H9 (cell line): ENCODE data around the gene DPP10. TPM values are rescaled to one million over a fixed set of nuclear protein-coding genes. Genes with fewer than 3 reads are reported as not detected.

ENCODE experiments used
- DNase-seq: peaks from one replicate; pipeline ENCODE4 v3.0.0-alpha.2; 2017
- H2AFZ ChIP-seq: one replicate; pipeline ENCODE4 v1.6.1; 2013; ENCODE audit warnings: mild to moderate bottlenecking, low read length, control low read depth, moderate library complexity
- H2AK5ac ChIP-seq: 2 replicates; pipeline ENCODE4 v1.6.1; 2013; ENCODE audit warnings: low read length, control low read depth, mixed read lengths; ENCODE audit not compliant: insufficient read length
- H2BK120ac ChIP-seq: one replicate; pipeline ENCODE4 v1.6.1; 2013; ENCODE audit warnings: low read depth, mild to moderate bottlenecking, low read length, control low read depth, inconsistent platforms; ENCODE audit not compliant: poor library complexity, severe bottlenecking
- H2BK12ac ChIP-seq: 2 replicates; pipeline ENCODE4 v1.6.1; 2013; ENCODE audit warnings: low read length, control low read depth, mixed read lengths, low read depth; ENCODE audit not compliant: insufficient read length
- H2BK15ac ChIP-seq: 2 replicates; pipeline ENCODE4 v1.6.1; 2013; ENCODE audit warnings: low read depth, low read length, control low read depth
- H2BK20ac ChIP-seq: one replicate; pipeline ENCODE4 v1.6.1; 2013; ENCODE audit warnings: low read depth, mild to moderate bottlenecking, low read length, control low read depth, inconsistent platforms; ENCODE audit not compliant: poor library complexity, severe bottlenecking
- H2BK5ac ChIP-seq: 2 replicates; pipeline ENCODE4 v1.6.1; 2013; ENCODE audit warnings: low read length, control low read depth, mixed read lengths; ENCODE audit not compliant: insufficient read length
- H3K14ac ChIP-seq: 2 replicates; pipeline ENCODE4 v1.6.1; 2013; ENCODE audit warnings: low read length, control low read depth; ENCODE audit not compliant: insufficient read depth
- H3K18ac ChIP-seq: 2 replicates; pipeline ENCODE4 v1.6.1; 2013; ENCODE audit warnings: low read depth, mild to moderate bottlenecking, mixed read lengths, low read length, control low read depth; ENCODE audit not compliant: insufficient read length
- H3K23ac ChIP-seq: 2 replicates; pipeline ENCODE4 v1.6.1; 2013; ENCODE audit warnings: low read length, control low read depth, mixed read lengths, low read depth; ENCODE audit not compliant: insufficient read length
- H3K23me2 ChIP-seq: 2 replicates; pipeline ENCODE4 v1.6.1; 2013; ENCODE audit warnings: low read depth, mild to moderate bottlenecking, mixed read lengths, low read length, control low read depth; ENCODE audit not compliant: insufficient read length, poor library complexity, severe bottlenecking
- H3K27ac ChIP-seq: 2 replicates; pipeline ENCODE4 v1.5.1; 2013; ENCODE audit warnings: low read length, control low read depth, mixed read lengths, low read depth; ENCODE audit not compliant: insufficient read length
- H3K27me3 ChIP-seq: 2 replicates; pipeline ENCODE4 v1.6.1; 2013; ENCODE audit warnings: low read length, control low read depth, inconsistent platforms; ENCODE audit not compliant: insufficient read depth
- H3K4ac ChIP-seq: 2 replicates; pipeline ENCODE4 v1.6.1; 2013; ENCODE audit warnings: low read depth, mild to moderate bottlenecking, control low read depth, inconsistent platforms, low read length, moderate library complexity
- H3K4me1 ChIP-seq: 2 replicates; pipeline ENCODE4 v1.6.1; 2013; ENCODE audit warnings: low read length, control low read depth, inconsistent platforms; ENCODE audit not compliant: insufficient read depth
- H3K4me2 ChIP-seq: 2 replicates; pipeline ENCODE4 v1.6.1; 2013; ENCODE audit warnings: low read length, control low read depth, mixed read lengths; ENCODE audit not compliant: insufficient read length, insufficient read depth
- H3K56ac ChIP-seq: 2 replicates; pipeline ENCODE4 v1.6.1; 2013; ENCODE audit warnings: low read depth, mild to moderate bottlenecking, mixed read lengths, low read length, control low read depth; ENCODE audit not compliant: insufficient read length
- H3K79me1 ChIP-seq: 2 replicates; pipeline ENCODE4 v1.6.1; 2013; ENCODE audit warnings: low read depth, mild to moderate bottlenecking, moderate library complexity, low read length, control low read depth, inconsistent platforms; ENCODE audit not compliant: insufficient read depth, poor library complexity, severe bottlenecking
- H3K79me2 ChIP-seq: 2 replicates; pipeline ENCODE4 v1.6.1; 2013; ENCODE audit warnings: low read length, control low read depth, inconsistent platforms; ENCODE audit not compliant: insufficient read depth
- H3K9ac ChIP-seq: 2 replicates; pipeline ENCODE4 v1.6.1; 2013; ENCODE audit warnings: low read length, control low read depth, mixed read lengths; ENCODE audit not compliant: insufficient read length; ENCODE audit errors: extremely low read depth
- H3K9me3 ChIP-seq: one replicate; pipeline ENCODE4 v1.6.1; 2013; ENCODE audit warnings: low read depth, low read length, inconsistent platforms; ENCODE audit not compliant: control insufficient read depth
- H3T11ph ChIP-seq: one replicate; pipeline ENCODE4 v1.6.1; 2013; ENCODE audit warnings: mild to moderate bottlenecking, low read length, control low read depth, inconsistent platforms
- H4K20me1 ChIP-seq: one replicate; pipeline ENCODE4 v1.6.1; 2013; ENCODE audit not compliant: control insufficient read depth, insufficient read length, insufficient read depth
- H4K5ac ChIP-seq: 2 replicates; pipeline ENCODE4 v1.6.1; 2013; ENCODE audit warnings: low read depth, mild to moderate bottlenecking, mixed read lengths, low read length, control low read depth; ENCODE audit not compliant: insufficient read length
- H4K8ac ChIP-seq: replicated peaks from 2 replicates; pipeline ENCODE4 v1.6.1; 2013; ENCODE audit warnings: low read length, control low read depth, mixed read lengths, low read depth; ENCODE audit not compliant: insufficient read length
- H4K91ac ChIP-seq: 2 replicates; pipeline ENCODE4 v1.6.1; 2013; ENCODE audit warnings: low read depth, mild to moderate bottlenecking, moderate library complexity, mixed read lengths, low read length, control low read depth; ENCODE audit not compliant: insufficient read length
- H3K27ac Mint-ChIP-seq, 3 experiments: 2 replicates in 2 of 3; 3 replicates in 1 of 3; pipeline ENCODE4 v1.8.0; 2020 to 2021; ENCODE audit warnings: mixed read lengths in 3 of 3, mild to moderate bottlenecking in 1 of 3, moderate library complexity in 1 of 3
- H3K27me3 Mint-ChIP-seq: 2 replicates; pipeline ENCODE4 v1.8.0; 2021; ENCODE audit warnings: low read depth, mild to moderate bottlenecking, moderate library complexity, mixed read lengths
- H3K36me3 Mint-ChIP-seq, 3 experiments: 2 replicates in 2 of 3; 3 replicates in 1 of 3; pipeline ENCODE4 v1.8.0; 2020 to 2021; ENCODE audit warnings: low read depth in 3 of 3, mixed read lengths in 3 of 3; ENCODE audit not compliant: insufficient read depth in 1 of 3
- H3K4me1 Mint-ChIP-seq, 2 experiments: 2 replicates each; pipeline ENCODE4 v1.8.0; 2020; ENCODE audit warnings: mixed read lengths in 2 of 2
- H3K4me3 Mint-ChIP-seq, 2 experiments: 2 replicates in 1 of 2; 3 replicates in 1 of 2; pipeline ENCODE4 v1.8.0; 2020 to 2021; ENCODE audit warnings: mild to moderate bottlenecking in 2 of 2, mixed read lengths in 2 of 2, moderate library complexity in 1 of 2
- H3K9me3 Mint-ChIP-seq, 2 experiments: 2 replicates in 1 of 2; 3 replicates in 1 of 2; pipeline ENCODE4 v1.8.0; 2020; ENCODE audit warnings: mild to moderate bottlenecking in 2 of 2, mixed read lengths in 2 of 2, moderate library complexity in 1 of 2
- CTCF ChIP-seq: fragments of 200-600 bp; sonication (generic); conservative IDR thresholded peaks from 3 replicates; pipeline ENCODE4 v1.8.0; 2021; ENCODE audit warnings: antibody characterized with exemption, mild to moderate bottlenecking
- WGBS: extraction: QIAGEN DNeasy Blood & Tissue Kit; methylation state at CpG from one replicate; pipeline ENCODE4 v1.1.7; 2013; ENCODE audit warnings: missing lambda C conversion rate, low lambda C conversion rate, mixed read lengths; ENCODE audit not compliant: insufficient read length; ENCODE audit errors: extremely low coverage; 5-methylcytosine and 5-hydroxymethylcytosine counted together
- total RNA-seq: library from RNA; stranded (reverse); gene quantifications from 2 replicates; pipeline ENCODE4 v1.2.1, GENCODE V29; 2021

DPP10 gene
- total RNA-seq, 1 experiment from 2014 or later: 11.3 TPM

GRCh38 chr2:115285416-115285815 is 843.0 kb downstream of the DPP10 start:
- Histone ChIP-seq H3K27me3 (no peaks in the 10 kb centered on the region), H2BK15ac (no peak overlapping the region), H3K14ac (no peak overlapping the region), H3K9ac (no peak overlapping the region), H3K79me1 (no peaks in the 10 kb centered on the region), H2AFZ (no peak overlapping the region), H3K4ac (no peak overlapping the region), H4K5ac (no peak overlapping the region), H4K20me1 (no peaks in the 10 kb centered on the region), H2BK120ac (no peak overlapping the region), H3K4me2 (no peak overlapping the region), H3K23ac (no peak overlapping the region), H3K79me2 (no peaks in the 10 kb centered on the region), H4K91ac (no peak overlapping the region), H2BK5ac (no peak overlapping the region), H3K4me1 (no peaks in the 10 kb centered on the region), H3K27ac (no peak overlapping the region), H4K8ac (no peak overlapping the region), H2BK12ac (no peak overlapping the region), H3K9me3 (no peaks in the 10 kb centered on the region), H2BK20ac (no peak overlapping the region), H3T11ph (no peak overlapping the region), H3K56ac (no peak overlapping the region), H3K23me2 (no peaks in the 10 kb centered on the region), H2AK5ac (no peak overlapping the region), H3K18ac (no peak overlapping the region)
- Mint-ChIP-seq H3K27ac (no peak overlapping the region), H3K4me3 (no peak overlapping the region), H3K36me3 (no peaks in the 10 kb centered on the region), H3K9me3 (no peaks in the 10 kb centered on the region), H3K27me3 (no peaks in the 10 kb centered on the region), H3K4me1 (peaks cover 8 to 9% of the 10 kb centered on the region in 2 experiments; a peak in 1 of 4 replicates)
- TF ChIP-seq CTCF: no peak
- WGBS: no CpG with 5 or more reads among the region's 3 CpGs
- DNase-seq: no peak
